Erythroblast (primary cell): ENCODE measurements around the gene TJAP1.

Experiments
- GATA1 ChIP-seq: IDR thresholded peaks from 2 replicates; pipeline ENCODE4 v1.6.1; 2011; ENCODE audit warnings: low read depth, mild to moderate bottlenecking, control low read depth, low read length, moderate library complexity
- POLR2A ChIP-seq: IDR thresholded peaks from 2 replicates; pipeline ENCODE4 v1.6.1; 2011; ENCODE audit warnings: mild to moderate bottlenecking, low read length

DNA sequence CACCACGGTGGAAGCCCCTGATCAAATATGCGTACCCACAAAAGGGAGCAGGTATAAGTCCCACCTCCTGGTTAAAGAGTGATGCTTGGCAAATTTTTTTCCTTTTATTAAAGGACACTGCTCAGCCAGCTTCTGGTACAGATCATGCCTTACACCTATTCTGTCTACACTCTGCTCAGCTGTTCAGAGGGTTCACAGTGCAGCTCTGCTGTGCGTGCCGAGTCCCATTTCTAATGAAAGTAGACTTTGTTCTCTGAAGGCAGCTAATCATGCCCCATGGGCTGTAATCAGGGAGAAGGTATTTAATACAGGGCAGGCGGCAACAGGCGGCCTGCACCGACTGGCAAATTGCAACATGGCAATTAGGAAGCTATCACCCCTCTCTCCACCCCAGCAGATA lies 16.5 kb downstream of the TJAP1 start:
- TF ChIP-seq POLR2A: no peak
- TF ChIP-seq GATA1: no peak
